Esophagus muscularis mucosa (tissue), 3 donors: Measurements from ENCODE around the gene NPAT.

Experiments used
- CTCF ChIP-seq, 3 experiments: fragments of 200-600 bp in 2 of 3; fragments of 450-650 bp in 1 of 3; sonication (generic) in 2 of 3; IDR thresholded peaks; one replicate each; pipeline ENCODE4 v1.5.1; 2017 to 2019; ENCODE audit warnings: antibody characterized with exemption in 3 of 3, mild to moderate bottlenecking in 2 of 3, moderate library complexity in 1 of 3
- POLR2A ChIP-seq: fragments of 450-650 bp; IDR thresholded peaks from one replicate; pipeline ENCODE4 v1.6.1; 2017; ENCODE audit warnings: antibody characterized with exemption, moderate library complexity, mild to moderate bottlenecking, low read depth
- POLR2AphosphoS5 ChIP-seq, 2 donors: sonication (generic); formaldehyde crosslinking; IDR thresholded peaks; one replicate each; pipeline ENCODE4 v1.6.1; 2017; ENCODE audit warnings: antibody characterized with exemption in 2 of 2

- TF ChIP-seq POLR2AphosphoS5 (IDR thresholded peaks at IDR 0.05): no peak
- no peak for TF ChIP-seq CTCF (IDR thresholded peaks at IDR 0.05)
- TF ChIP-seq POLR2A: no peak
Measured at GRCh38 chr11:108125096-108125495, 97.3 kb downstream of the NPAT start.
